GM21528 (cell line): ENCODE data around the gene HAAO.
A peak's percentile ranks its signal among the peaks of the same experiment; 100 is the strongest.

Source experiments
- ATAC-seq: cut with Tn5 transposase; IDR thresholded peaks from one replicate; pipeline ENCODE4 v1.9.1; 2021; ENCODE audit warnings: mild to moderate bottlenecking, moderate library complexity; ENCODE audit not compliant: unreplicated experiment, low FRiP score

Gene HAAO

GRCh38 chr2:42769583-42770287 is 22.6 kb downstream of the HAAO start:
- ATAC-seq, result no peak

GRCh38 chr2:42768706-42769256 is 23.6 kb downstream of the HAAO start:
- ATAC-seq, result no peak

GRCh38 chr2:42767899-42768705 is 24.3 kb downstream of the HAAO start:
- ATAC-seq, result no peak

- ATAC-seq, result no peak
Measured at GRCh38 chr2:42767080-42767898, 25.1 kb downstream of the HAAO start.

- ATAC-seq, result no peak
Measured at GRCh38 chr2:42765686-42766085, 26.7 kb downstream of the HAAO start.

DNA sequence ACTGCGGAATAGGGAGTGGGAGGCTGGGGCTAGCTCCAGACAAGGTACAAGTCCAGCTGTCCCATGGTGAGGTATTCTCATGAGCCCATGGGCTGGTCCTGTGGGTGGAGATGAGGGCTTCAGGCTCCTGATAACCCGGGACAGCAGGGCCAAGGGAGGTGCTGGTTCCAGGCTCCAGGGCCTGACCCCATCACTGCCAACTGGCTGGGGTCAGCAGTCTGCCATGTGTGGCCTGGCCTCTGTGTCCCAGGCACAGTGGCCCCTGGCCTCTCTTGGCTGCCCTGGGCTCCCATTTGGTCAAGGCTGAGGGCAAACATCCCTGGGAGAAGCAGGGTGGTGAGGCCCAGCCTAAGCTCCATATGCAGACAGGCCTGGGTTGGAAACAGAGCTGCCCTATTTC is 27.5 kb downstream of the HAAO start:
- no peak for ATAC-seq

- ATAC-seq, result no peak
Measured at GRCh38 chr2:42764096-42764495, 28.3 kb downstream of the HAAO start, which contains the start of gene OXER1. Gene OXER1 (minus strand): TSS chr2:42764135. CDS start chr2:42764062, 73 bp downstream.

DNA sequence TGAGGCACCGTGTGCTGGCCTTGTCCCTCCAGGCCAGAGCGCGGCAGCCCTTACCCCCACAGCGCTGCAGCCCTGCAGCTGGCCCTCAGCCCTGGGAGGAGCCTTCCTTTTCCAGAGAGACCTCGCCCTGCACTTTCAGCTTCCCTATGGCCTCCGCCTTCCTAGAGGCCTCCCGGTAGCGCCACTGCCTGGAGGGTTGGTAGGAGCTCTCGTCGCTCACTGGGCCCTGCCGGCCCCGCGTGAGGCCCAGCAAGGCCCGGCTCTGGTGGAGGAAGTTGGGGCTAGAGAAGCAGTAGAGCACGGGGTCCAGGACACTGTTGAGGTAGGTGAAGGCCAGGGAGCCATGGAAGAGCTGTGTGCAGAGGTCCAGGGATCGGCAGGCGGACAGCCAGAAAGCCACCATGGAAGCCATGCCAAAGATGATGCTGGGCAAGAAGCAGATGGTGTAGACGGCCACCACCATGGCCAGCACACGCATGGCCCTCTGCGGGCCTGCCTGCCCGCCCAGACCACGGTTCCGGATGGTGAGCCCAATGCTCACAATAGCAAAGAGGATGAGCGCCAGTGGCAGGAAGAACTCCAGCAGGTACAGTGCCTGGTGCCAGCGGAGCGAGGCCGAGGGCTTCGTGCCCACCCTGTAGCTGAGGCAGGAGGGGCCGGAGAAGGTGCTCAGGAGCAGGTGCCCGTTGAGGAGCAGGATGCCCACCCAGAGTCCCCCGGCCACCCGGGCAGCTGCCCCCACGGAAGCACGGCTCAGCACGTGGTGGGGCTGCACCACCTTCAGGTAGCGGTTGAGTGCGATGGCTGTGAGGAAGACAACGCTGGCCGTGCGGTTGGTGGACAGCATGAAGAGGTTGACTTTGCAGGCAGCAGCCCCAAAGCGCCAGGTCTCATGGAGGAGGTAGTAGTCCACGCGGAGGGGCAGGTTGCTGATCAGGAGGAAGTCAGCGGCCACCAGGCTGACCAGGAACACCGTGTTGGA is 29.3 kb downstream of the HAAO start:
- no peak for ATAC-seq

GRCh38 chr2:42762155-42762554 is 30.2 kb downstream of the HAAO start:
- ATAC-seq, result no peak

DNA sequence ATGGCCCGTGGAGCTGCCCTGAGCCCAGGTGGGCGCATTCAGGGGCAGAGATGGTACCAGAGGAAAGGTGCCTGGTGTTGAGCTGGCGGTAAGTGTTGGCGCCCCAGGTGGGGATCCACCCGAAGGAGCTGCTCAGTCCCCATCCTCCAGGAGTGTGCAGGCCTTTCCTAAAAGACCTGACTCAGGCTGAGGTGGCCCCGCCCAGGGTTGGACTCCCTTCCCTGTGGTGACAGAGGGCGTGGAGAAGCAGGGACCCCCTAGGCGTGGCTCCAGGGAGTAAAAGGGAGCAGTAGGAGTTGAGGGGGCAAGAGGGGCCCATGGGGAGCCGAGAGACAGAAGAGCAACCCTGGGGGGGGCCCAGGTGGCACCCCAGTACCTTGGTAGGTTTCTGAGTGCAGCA is 30.8 kb downstream of the HAAO start:
- no peak for ATAC-seq

- ATAC-seq, result no peak
Measured at GRCh38 chr2:42758751-42759150, 33.6 kb downstream of the HAAO start.

DNA sequence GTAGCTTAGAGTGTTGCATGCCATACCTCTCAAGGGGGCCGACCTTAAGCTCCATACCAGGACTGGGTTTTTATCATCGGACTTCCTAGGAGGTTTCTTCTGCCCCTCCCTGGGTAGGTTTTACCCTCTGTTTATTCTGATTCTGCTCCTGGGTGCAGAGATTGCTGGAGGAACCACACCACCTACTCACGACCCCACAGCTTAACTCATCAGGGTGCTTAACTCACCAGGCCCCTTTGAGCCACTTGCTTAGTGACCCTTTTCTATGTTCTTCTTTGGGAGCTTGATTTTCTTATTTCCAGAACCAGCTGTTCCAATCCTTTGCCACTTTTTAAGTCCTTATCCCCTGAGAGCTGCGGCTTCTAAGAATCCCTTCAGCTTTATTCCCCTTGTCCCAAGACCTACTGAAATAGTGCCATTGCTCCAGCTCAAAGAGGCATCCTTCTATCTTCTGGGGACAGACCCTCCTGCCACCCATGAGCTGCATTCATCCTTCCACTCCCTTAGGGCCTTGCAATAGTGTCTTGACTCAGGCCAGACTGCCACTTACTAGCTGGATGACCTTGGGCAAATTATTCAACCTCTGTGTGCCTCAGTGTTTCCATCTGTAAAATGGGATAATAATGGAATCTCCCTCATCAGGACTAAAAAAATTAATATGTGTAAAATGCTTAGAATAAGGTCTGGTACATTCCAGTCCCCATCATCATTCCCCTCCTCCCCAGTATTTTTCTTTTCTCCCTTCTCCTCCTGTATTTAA is 34.2 kb downstream of the HAAO start:
- ATAC-seq, result no peak

GRCh38 chr2:42756966-42757513 is 35.3 kb downstream of the HAAO start:
- ATAC-seq, result no peak

- no peak for ATAC-seq
Measured at GRCh38 chr2:42756150-42756775, 36.1 kb downstream of the HAAO start.

- ATAC-seq, result no peak
Measured at GRCh38 chr2:42755191-42755880, 37.0 kb downstream of the HAAO start.

- no peak for ATAC-seq
Measured at GRCh38 chr2:42754776-42755140, 37.6 kb downstream of the HAAO start.

GRCh38 chr2:42754021-42754775 is 38.2 kb downstream of the HAAO start:
- peak; percentile 54 for ATAC-seq
